OCI-LY3 (cell line): ENCODE data around the gene PIGU.
"Not testable (repeated sequence)": the region's sequence is repeated elsewhere in the genome, so short reads cannot be mapped to it uniquely, and the experiment has no call there.

Source experiments
- H2AFZ ChIP-seq: fragments of 200-600, 300-600 bp; shearing (Covaris generic); 2 replicates; pipeline ENCODE4 v1.6.0; 2014; ENCODE audit warnings: antibody characterized with exemption, low read depth, low read length
- H3K27ac ChIP-seq: fragments of 200-600, 300-600 bp; sonication (generic); 2 replicates; pipeline ENCODE4 v1.5.1; 2014; ENCODE audit warnings: mild to moderate bottlenecking, low read length, moderate library complexity, mixed read lengths
- H3K27me3 ChIP-seq: fragments of 200-600, 300-600 bp; sonication (generic); 2 replicates; pipeline ENCODE4 v1.6.1; 2014; ENCODE audit warnings: low read depth, low read length, mixed read lengths
- H3K36me3 ChIP-seq: fragments of 200-600, 300-600 bp; sonication (generic); replicated peaks from 2 replicates; pipeline ENCODE3; 2014; ENCODE audit warnings: low read depth, low read length, mixed read lengths
- H3K4me1 ChIP-seq: fragments of 300-600, 200-600 bp; sonication (generic); 2 replicates; pipeline ENCODE4 v1.6.1; 2014; ENCODE audit warnings: low read length, mixed read lengths
- H3K4me2 ChIP-seq: fragments of 200-600, 300-600 bp; sonication (generic); 2 replicates; pipeline ENCODE4 v1.6.1; 2014; ENCODE audit warnings: low read length, mixed read lengths
- H3K4me3 ChIP-seq: fragments of 300-600, 200-600 bp; sonication (generic); 2 replicates; pipeline ENCODE4 v1.5.1; 2014; ENCODE audit warnings: antibody characterized with exemption, mild to moderate bottlenecking, low read length, moderate library complexity
- H3K79me2 ChIP-seq: fragments of 300-600, 200-600 bp; shearing (Covaris generic); 2 replicates; pipeline ENCODE4 v1.6.1; 2014; ENCODE audit warnings: mild to moderate bottlenecking, low read length, mixed read lengths
- H3K9ac ChIP-seq: fragments of 300-600, 200-600 bp; shearing (Covaris generic); 2 replicates; pipeline ENCODE4 v1.6.0; 2014; ENCODE audit warnings: mild to moderate bottlenecking, low read length, moderate library complexity
- H3K9me3 ChIP-seq: fragments of 200-600, 300-600 bp; shearing (Covaris generic); 2 replicates; pipeline ENCODE4 v1.6.1; 2014; ENCODE audit warnings: low read length, mixed read lengths; ENCODE audit not compliant: insufficient read depth
- H4K20me1 ChIP-seq: fragments of 200-600, 300-600 bp; sonication (generic); 2 replicates; pipeline ENCODE4 v1.6.1; 2016; ENCODE audit warnings: low read length, mixed read lengths; ENCODE audit not compliant: insufficient read depth
- EZH2phosphoT487 ChIP-seq: fragments of 200-600 bp; shearing (Covaris generic); IDR thresholded peaks from 2 replicates; pipeline ENCODE4 v1.6.1; 2018; ENCODE audit warnings: antibody characterized with exemption, mixed run types, low read depth
- TF ChIP-seq, protein P1 (sequence below): fragments of 200-600, 300-600 bp; sonication (generic); IDR thresholded peaks from 2 replicates; pipeline ENCODE4 v1.5.1; 2014; ENCODE audit warnings: antibody characterized with exemption, low read length, low read depth

Gene PIGU, protein sequence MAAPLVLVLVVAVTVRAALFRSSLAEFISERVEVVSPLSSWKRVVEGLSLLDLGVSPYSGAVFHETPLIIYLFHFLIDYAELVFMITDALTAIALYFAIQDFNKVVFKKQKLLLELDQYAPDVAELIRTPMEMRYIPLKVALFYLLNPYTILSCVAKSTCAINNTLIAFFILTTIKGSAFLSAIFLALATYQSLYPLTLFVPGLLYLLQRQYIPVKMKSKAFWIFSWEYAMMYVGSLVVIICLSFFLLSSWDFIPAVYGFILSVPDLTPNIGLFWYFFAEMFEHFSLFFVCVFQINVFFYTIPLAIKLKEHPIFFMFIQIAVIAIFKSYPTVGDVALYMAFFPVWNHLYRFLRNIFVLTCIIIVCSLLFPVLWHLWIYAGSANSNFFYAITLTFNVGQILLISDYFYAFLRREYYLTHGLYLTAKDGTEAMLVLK

DNA sequence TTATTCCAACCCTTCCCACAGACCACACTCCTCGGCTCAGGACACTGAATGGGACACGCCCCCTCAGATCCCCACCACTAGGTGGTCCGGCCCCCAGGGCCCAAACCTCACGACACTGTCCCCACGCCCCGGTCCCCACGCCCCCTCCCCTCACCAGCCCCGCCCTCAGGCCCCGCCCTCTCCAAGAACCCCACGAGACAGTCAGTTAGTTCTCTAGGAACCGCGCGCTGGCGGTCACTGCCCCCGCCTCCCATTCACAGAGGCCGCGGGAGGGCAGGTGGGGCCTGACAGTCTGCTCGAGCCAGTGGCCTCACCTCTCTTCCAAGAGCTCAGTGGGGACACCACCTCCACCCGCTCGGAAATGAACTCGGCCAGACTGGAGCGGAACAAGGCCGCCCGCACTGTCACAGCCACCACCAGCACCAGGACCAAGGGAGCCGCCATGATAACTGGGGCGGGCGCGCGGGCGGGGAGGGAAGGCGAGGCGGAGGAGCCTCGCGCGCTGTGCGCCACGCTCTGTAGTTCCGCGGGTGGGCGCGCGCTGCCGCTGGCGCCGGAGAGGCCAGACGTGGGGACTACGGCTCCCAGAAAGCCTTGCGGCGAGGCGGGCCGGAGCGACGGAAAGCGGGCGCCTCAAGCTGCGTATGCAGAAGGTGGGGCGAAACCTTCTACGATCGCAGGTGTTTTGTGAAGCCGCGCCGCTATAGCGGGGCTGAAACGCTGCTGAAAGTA is at the start of gene PIGU:
PIGU (minus strand) TSS at position 451 of the 732 bp plus-strand sequence; CDS start at position 444, 7 bp downstream.
- Histone ChIP-seq H3K9me3 (no peaks in the 10 kb centered on the region), H3K4me2 (peak within 1 kb of the TSS; percentile 84), H3K27ac (peak within 1 kb of the TSS; percentile 44; the same call in 1 of the 2 replicates), H4K20me1 (no peaks in the 10 kb centered on the region), H3K4me1 (peaks cover 22% of the 10 kb centered on the region), H3K9ac (peak within 1 kb of the TSS; percentile 72), H3K27me3 (no peaks in the 10 kb centered on the region), H3K36me3 (no peaks in the 10 kb centered on the region), H3K79me2 (peaks cover 29% of the 10 kb centered on the region), H3K4me3 (peak within 1 kb of the TSS; percentile 81), H2AFZ (peak within 1 kb of the TSS; percentile 71)
- TF ChIP-seq EZH2phosphoT487: no peak
- TF ChIP-seq, protein P1, sequence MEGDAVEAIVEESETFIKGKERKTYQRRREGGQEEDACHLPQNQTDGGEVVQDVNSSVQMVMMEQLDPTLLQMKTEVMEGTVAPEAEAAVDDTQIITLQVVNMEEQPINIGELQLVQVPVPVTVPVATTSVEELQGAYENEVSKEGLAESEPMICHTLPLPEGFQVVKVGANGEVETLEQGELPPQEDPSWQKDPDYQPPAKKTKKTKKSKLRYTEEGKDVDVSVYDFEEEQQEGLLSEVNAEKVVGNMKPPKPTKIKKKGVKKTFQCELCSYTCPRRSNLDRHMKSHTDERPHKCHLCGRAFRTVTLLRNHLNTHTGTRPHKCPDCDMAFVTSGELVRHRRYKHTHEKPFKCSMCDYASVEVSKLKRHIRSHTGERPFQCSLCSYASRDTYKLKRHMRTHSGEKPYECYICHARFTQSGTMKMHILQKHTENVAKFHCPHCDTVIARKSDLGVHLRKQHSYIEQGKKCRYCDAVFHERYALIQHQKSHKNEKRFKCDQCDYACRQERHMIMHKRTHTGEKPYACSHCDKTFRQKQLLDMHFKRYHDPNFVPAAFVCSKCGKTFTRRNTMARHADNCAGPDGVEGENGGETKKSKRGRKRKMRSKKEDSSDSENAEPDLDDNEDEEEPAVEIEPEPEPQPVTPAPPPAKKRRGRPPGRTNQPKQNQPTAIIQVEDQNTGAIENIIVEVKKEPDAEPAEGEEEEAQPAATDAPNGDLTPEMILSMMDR: no peak

DNA sequence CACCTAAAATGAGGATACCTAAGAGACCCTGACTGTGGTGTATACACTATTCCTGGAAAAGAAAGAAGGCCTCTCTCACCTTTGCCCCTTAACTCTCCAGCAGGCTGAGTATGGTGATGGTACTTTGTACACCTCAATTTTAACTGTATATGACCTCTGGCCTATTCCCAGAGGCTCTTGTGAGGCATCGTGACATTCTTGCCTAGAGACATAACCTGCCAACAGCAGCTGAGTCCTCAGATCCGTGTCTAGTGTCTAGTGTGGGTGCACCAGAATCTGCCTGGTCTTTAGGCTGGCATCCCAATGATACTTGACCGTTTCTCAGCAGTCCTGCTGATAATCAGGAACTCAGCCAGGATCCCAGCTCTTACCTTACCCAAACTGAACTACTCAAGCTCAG is 47.3 kb upstream of the PIGU start:
- Histone ChIP-seq H3K27me3 (no peaks in the 10 kb centered on the region), H3K4me1 (peaks cover 14% of the 10 kb centered on the region)
- TF ChIP-seq, protein P1: no peak
- TF ChIP-seq EZH2phosphoT487: no peak

DNA sequence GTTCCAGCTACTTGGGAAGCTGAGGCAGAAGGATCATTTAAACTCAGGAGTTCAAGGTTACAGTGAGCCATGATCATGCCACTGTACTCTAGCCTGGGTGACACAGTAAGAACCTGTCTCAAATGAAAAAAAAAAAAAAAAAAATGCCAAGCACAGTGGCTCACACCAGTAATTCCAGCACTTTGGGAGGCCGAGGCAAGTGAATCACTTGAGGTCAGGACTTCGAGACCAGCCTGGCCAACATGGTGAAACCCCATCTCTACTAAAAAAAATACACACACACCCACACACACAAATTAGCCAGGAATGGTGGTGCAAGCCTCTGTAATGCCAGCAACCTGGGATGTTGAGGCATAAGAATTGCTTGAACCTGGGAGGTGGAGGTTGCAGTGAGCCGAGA is 45.7 kb upstream of the PIGU start:
- not testable (repeated sequence) for H3K79me2 ChIP-seq, H3K4me3 ChIP-seq, H3K27me3 ChIP-seq, H3K4me2 ChIP-seq, H3K9ac ChIP-seq, H2AFZ ChIP-seq, H3K27ac ChIP-seq, H3K9me3 ChIP-seq
- H3K36me3 ChIP-seq: peaks cover 37% of the 10 kb centered on the region
- peaks cover 17% of the 10 kb centered on the region for H3K4me1 ChIP-seq
- peaks cover 15% of the 10 kb centered on the region for H4K20me1 ChIP-seq

More for the DNA sequence above, 47.3 kb upstream of the PIGU start:
- Histone ChIP-seq H3K9ac (no peak overlapping the region), H3K4me3 (no peak overlapping the region), H3K79me2 (no peaks in the 10 kb centered on the region), H2AFZ (no peak overlapping the region), H3K27ac (no peak overlapping the region), H4K20me1 (peaks cover 8% of the 10 kb centered on the region), H3K9me3 (no peaks in the 10 kb centered on the region), H3K4me2 (no peak overlapping the region), H3K36me3 (peaks cover 27% of the 10 kb centered on the region)

DNA sequence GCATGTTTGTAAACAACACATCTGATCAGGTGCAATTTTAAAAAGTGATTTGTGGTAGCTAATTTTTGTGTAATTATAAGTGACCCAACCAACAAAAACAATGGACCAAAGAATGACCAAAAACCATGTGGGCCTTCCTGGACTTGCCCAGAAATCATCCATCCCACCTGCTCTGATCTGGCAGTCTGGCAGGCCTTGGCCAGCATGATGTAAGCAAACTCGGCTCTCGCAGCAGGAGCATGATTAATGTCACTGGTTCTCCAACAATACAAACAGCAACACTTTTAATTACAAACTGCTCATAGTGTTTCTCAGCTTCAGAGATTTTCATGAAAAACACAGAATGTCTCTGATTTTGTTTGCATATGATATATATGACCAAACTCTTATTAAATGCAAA is 43.4 kb upstream of the PIGU start:
- Histone ChIP-seq H2AFZ (no peak overlapping the region), H3K27me3 (no peaks in the 10 kb centered on the region), H3K4me2 (peak overlapping the region; percentile 31), H3K4me3 (no peak overlapping the region), H3K4me1 (peaks cover 17% of the 10 kb centered on the region), H4K20me1 (peaks cover 15% of the 10 kb centered on the region), H3K27ac (no peak overlapping the region), H3K9ac (no peak overlapping the region), H3K36me3 (peaks cover 25% of the 10 kb centered on the region), H3K9me3 (no peaks in the 10 kb centered on the region), H3K79me2 (no peaks in the 10 kb centered on the region)
- no peak for TF ChIP-seq EZH2phosphoT487
- TF ChIP-seq, protein P1: no peak

DNA sequence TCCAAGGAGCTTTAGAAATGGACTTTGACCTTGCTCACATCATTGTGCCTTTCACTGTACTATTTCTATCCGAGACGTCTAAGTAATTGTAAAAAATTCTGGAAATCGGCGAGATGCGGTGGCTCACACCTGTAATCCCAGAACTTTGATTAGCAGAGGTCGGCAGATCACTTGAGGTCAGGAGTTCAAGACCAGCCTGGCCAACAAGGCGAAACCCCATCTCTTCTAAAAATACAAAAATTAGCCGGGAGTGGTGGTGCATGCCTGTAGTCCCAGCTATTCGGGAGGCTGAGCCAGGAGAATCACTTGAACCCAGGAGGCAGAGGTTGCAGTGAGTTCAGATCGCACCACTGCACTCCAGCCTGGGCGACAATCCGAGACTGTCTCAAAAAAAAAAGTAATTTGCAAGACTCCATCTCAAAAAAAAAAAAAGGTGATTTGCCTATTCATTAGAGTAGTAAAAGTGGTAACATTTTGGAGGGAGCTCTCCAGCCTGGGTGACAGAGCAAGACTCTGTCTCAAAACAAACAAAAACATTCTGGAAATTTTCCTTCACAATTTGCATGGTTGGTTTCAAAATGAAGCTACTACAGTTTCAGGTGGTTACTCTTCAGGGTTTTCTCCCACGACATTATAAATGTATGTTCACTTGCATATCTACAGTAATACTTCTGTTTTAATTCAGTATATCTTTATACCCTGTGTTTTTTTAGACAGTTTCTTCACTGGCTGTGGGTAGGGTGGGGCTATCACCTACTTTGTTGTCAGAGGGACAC is 42.5 kb upstream of the PIGU start:
- H3K4me1 ChIP-seq: peaks cover 17% of the 10 kb centered on the region
- H3K79me2 ChIP-seq, H3K27me3 ChIP-seq, H3K27ac ChIP-seq, H3K4me3 ChIP-seq, H3K9me3 ChIP-seq, H2AFZ ChIP-seq, H3K9ac ChIP-seq: not testable (repeated sequence)
- peak overlapping the region; percentile 31 for H3K4me2 ChIP-seq
- peaks cover 15% of the 10 kb centered on the region for H4K20me1 ChIP-seq
- H3K36me3 ChIP-seq: peaks cover 25% of the 10 kb centered on the region
